Ovary (tissue), 3 donors: Measurements from ENCODE around the gene SLC27A1.

ENCODE experiments used
- EP300 ChIP-seq: sonication (generic); formaldehyde crosslinking; IDR thresholded peaks from one replicate; pipeline ENCODE4 v1.6.1; 2017; ENCODE audit warnings: antibody characterized with exemption
- POLR2A ChIP-seq: fragments of 450-650 bp; IDR thresholded peaks from one replicate; pipeline ENCODE4 v1.6.1; 2017; ENCODE audit warnings: antibody characterized with exemption, mild to moderate bottlenecking, moderate library complexity
- TF ChIP-seq, protein P1 (sequence below), 3 donors: fragments of 450-650 bp in 2 of 3; fragments of 200-600 bp in 1 of 3; IDR thresholded peaks; one replicate each; pipeline versions ENCODE4 v1.5.1 to v1.8.0; 2016 to 2022; ENCODE audit warnings: antibody characterized with exemption in 3 of 3, mild to moderate bottlenecking in 1 of 3
- donor health status: DM: no; HTN: no; CAD: no.

DNA sequence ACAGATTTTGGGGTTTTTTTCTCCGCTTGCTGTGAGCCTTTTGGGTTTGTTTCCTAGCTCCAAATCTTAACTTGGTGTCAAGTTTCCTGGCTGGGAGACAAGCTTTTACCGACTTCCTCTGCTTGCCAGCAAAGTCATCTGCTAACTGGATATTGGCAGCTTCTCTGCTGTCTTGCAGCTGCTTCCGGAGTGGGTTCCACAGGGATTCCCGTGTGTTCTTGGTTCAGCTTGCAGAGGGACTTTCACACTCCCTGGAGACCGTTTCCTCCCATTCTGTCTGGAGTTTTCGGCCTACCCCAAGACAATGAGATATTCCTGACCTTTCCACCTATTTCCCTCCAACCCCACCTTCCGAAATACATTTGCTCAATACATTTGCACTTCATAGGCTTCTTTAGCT, 82.9 kb downstream of the SLC27A1 start:
- TF ChIP-seq POLR2A (no peak), EP300 (no peak)
- TF ChIP-seq, protein P1, sequence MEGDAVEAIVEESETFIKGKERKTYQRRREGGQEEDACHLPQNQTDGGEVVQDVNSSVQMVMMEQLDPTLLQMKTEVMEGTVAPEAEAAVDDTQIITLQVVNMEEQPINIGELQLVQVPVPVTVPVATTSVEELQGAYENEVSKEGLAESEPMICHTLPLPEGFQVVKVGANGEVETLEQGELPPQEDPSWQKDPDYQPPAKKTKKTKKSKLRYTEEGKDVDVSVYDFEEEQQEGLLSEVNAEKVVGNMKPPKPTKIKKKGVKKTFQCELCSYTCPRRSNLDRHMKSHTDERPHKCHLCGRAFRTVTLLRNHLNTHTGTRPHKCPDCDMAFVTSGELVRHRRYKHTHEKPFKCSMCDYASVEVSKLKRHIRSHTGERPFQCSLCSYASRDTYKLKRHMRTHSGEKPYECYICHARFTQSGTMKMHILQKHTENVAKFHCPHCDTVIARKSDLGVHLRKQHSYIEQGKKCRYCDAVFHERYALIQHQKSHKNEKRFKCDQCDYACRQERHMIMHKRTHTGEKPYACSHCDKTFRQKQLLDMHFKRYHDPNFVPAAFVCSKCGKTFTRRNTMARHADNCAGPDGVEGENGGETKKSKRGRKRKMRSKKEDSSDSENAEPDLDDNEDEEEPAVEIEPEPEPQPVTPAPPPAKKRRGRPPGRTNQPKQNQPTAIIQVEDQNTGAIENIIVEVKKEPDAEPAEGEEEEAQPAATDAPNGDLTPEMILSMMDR (IDR thresholded peaks at IDR 0.05): no peak
